DMS53 treated with DMSO at 0.1 percent for 48 hours (cell line): ENCODE measurements around the gene ZRANB1.
A peak's percentile ranks its signal among the peaks of the same experiment; 100 is the strongest.
"Not testable (repeated sequence)": the region's sequence is repeated elsewhere in the genome, so short reads cannot be mapped to it uniquely, and the experiment has no call there.

Source experiments
- DNase-seq: peaks from one replicate; lab custom pipeline; 2025; ENCODE audit not compliant: unreplicated experiment; lab: John Stamatoyannopoulos, UW

ZRANB1 gene

DNA sequence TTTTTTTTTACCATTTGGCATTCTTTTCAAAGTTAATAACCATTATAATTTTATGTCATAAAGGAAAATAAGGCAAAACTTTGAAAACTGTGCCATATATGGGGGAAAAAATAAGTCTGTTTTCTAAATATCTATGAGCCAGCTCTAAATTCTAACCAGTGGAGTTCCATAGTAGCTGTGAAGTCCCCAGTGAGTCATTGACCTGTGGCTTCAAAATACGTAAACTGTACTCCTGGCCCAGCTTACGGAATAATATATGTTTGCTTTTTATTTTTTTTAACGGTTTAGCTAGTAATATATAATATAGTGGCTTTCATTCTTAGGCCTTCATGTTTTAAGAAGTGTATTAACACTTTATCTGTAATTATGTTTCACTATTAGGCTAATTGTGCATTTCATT is 20.5 kb downstream of the ZRANB1 start:
- DNase-seq = no peak

DNA sequence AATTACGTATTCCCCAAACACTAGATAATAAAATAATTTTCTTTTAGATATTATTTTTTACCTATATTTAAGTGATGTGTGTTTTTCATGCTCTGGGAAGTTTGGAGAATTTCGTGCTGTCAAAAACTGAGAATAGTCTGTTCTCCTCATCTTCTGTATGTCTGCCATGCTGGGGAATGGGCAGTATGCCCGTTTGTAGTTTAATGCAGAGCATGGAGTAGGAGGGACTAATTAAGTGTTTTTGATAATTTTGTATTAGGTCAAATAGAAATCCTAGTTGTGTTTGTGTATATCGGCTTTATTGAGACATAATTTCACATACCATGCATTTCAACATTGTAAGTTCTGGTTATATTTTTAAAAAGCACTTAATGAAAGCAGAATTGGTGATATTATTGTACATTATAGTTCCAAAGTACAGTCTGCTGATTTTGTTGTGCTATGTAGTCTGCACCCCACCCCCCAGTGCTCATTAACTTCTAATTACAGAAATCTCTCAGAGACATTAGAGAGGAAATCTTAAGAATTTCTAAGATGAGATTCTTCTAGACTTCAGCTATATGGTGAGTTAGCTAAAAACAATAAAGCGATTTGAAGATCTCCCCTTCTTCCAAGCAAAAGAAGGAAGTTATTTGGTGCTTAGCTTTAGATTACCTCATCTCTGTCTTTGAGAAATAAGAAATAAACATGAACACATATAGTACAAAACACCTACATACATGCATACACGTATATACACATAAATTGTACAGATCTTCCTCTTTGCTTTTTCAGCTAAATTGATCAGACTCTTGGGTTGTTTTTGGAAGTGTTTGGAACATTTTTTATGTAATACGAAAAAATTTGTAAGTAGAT is 22.2 kb downstream of the ZRANB1 start:
- DNase-seq = no peak

DNA sequence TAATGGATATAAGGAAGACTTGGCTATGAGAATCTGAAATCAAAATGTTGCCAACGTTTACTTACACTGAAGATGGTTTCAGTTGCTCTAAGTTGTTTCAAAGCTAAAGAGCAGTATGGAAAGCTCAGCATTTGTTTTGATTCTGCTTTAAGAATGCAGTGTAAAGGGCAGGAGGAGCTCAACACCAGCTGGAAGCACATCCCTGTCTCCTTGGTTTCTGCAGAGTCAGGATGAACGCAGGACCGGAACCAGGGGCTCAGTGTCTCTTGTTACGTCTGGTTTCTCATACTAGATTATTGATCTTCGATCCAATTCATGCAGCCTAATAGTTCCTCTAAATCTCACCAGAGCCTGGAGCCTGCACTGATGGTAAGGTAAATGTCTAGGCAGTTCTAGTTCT is 24.1 kb downstream of the ZRANB1 start:
- no peak for DNase-seq

DNA sequence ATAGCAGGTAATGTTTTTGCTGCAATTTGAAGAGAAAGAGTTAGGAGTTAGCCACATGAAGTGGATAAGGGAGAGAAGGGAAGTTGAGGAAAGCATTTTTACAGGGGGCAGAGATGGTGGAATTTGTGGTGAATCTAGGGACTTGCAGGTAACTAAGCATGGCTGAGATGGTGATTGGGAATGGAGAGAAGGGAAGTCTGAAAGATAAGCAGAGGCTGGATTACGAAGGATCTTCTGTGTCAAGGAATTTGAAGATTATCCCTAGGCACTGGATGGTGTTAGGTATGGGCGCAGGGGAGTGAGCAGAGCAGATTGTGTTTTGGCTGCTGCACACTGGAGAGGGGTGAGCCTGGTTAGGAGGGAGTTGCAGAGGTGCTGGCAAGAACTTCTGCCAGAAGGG is 25.3 kb downstream of the ZRANB1 start:
- DNase-seq = no peak

DNA sequence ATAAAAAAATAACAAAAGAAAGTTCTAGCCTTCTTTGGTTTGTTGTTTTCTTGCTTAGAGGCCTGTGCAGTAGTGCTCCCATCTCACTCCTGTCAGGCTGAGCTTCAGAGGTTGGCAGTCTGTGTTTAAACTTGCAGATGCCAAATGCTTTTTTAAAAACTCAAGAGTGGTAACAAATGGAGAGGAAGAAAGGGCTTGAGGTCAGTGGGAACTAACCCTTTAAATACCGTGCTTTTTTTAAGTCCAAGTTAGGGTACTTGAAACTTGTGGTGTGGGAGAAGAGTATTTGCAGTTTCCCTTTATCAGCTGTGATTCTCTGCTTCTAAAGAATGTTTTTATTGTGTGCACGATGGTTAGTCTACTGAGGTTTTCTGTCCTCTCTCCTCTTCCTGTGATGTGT is 29.4 kb downstream of the ZRANB1 start:
- DNase-seq = no peak

DNA sequence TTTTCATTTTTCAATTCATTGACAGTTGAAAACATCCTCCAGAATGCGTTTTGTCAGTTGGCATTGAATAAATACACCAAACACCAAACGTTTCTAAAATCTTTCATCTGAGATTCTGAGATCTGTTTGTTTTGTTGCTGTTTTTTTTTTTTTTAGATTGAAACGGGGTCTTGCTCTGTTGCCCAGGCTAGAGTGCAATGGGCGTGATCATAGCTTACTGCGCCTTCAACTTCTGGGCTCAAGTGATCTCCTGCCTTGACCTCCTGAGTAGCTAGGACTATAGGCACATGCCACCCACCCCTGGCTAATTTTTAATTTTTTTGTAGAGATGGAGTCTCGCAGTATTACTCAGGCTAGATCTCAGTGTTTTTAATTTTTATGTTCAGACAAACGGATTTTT is 30.7 kb downstream of the ZRANB1 start:
- no peak for DNase-seq

DNA sequence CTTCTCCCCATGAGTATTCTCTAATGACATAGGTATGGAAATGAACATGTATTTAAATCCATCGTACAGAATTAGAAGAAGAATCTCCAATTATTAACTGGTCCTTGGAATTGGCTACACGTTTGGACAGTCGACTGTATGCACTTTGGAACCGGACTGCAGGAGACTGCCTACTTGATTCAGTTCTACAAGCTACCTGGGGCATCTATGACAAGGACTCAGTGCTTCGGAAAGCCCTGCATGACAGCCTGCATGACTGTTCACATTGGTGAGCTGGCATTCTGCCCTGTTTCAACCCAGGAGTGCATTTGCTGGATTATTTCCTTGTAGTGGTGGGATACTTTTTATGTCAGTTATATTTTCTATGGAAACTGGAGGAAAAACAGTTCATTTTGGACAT is 32.2 kb downstream of the ZRANB1 start:
- no peak for DNase-seq

DNA sequence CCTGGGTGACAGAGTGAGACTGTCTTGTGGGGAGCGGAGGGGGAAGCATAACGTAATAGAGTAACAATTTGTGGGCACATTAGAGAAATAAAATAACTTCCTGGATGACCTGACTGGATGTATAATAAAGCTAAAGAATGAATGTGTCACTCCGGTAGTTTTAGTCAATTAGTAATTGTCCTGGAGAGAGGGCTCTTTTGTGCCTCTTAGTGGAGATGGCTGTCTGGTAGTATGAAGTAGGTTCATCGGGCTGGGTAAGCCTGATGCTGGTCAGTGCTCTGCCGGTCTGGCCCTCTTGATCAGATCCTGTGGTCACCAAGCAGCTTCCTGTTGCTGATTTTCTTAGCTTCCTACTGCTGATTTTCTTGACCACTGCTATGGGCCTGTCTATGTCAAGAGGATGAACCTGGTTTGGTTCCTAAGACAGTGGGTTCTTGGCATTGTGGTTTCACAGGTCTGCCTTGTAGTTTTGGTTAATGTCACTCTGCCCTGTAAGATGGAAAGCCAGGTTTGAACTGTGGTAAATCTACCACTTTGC is 34.1 kb downstream of the ZRANB1 start:
- no peak for DNase-seq

DNA sequence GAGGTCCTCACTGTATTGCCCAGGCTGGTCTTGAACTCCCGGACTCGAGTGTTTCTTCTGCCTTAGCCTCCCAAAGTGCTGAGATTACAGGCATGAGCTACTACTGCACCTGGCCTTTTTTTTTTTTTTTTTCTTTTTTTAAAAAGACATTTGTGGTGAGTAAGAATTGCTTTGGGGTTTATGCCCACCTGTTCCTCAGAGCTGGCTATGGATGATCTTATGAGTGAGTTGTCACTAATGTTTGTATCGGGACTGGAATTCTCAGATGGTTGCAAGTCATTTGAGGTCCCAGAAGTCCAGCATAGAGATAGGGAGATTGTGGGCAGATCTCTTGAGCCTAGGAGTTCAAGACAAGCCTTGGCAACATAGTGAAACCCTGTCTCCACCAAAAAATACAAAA is 35.2 kb downstream of the ZRANB1 start:
- DNase-seq = no peak

DNA sequence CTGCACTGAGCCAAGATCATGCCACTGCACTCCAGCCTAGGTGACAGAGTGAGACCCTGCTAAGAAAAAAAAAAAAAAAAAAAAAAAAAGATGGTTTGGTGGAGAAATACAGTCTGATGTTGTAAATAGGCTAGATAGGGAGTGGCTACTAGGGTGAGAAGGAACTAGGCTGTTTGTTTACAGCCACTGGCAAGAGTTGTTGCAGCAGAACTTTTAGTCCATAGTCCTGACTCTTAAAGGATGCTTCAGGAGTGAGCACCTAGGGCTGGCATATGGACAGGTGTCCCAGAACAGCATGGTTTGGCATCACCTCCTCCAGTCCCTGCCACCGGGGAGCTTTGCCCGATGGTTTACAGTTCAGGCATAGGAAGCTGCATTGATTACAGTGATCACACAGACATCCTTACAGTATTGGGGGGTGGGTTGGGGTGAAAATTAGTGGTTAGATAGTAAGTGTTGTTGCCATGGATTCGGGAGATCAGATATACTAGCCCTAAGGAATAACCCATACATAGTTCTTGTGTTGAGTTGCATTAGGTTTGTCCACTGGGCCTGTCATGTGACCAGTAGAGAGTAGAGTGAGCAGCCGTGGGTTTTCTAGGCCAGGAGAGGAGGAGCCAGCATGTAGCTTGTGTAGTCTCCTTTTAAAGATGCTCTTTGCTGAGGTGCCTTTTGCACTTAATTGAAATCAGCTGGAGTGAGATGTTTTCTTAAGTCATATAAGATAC is 35.9 kb downstream of the ZRANB1 start:
- no peak for DNase-seq

DNA sequence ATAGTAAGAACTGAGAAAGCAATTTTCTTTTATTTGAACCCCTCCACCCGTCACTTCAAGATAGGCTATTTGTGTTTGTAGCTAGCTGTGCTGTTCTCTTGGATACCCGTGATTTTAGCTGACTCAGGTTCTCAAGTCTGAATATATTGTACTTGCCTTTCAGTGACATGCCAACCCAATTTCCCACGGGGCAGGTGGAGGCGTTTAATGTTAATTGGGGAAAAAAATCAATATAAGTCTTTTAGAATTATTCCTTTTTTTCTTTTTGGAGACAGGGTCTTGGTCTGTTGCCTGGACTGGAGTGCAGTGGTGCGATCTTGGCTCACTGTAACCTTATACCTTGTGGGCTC is 36.4 kb downstream of the ZRANB1 start:
- DNase-seq = no peak

DNA sequence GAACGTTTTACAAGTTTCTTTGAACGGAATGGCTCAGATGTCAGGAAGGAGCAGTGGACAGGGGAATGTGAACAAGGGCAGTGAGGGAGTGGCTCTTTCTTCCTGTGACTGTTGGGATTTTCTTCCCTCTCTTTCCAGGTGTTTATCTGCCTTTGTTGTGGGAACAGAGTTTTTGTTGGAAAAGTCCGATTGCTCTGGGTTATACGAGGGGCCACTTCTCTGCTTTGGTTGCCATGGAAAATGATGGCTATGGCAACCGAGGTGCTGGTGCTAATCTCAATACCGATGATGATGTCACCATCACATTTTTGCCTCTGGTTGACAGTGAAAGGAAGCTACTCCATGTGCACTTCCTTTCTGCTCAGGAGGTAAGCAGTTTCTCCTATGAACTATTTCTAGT is 41.4 kb downstream of the ZRANB1 start:
- DNase-seq = no peak

DNA sequence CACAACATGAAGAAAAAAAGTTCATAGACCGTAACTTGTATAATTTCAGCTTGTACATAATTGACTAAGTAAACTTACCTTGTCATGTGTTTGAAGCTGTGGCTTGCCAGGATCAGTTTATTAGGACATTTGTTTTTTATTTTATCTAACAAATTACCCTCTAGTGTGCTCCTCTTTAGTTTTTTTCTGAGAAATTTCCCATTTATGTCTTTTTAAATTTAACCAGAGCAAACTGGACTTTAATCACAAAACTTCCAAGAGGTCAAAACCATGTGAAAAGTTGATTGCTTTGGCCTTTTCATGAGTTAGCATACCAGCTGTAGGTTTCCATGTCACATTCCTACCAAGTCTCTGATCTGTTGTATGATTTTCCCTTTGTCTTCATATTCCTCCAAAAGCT is 42.5 kb downstream of the ZRANB1 start:
- no peak for DNase-seq

DNA sequence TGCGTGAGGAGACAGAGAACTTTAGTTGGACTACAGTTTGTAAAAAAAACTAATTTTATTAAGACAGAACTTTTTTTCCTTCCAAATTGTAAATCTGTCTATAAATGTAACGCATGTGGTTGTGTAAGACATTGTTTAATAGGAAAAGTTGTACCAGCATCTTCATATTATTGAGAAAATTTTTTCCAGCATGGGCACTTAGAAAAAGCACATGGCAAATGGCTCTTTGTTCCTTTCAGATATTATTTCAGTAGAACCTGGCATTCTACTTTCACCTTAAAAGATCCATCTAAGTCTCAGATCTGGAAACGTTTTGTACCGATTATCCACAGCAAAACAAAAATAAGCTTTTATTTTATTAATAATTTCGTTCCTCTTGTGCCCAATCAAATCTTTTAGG is 43.2 kb downstream of the ZRANB1 start:
- no peak for DNase-seq

DNA sequence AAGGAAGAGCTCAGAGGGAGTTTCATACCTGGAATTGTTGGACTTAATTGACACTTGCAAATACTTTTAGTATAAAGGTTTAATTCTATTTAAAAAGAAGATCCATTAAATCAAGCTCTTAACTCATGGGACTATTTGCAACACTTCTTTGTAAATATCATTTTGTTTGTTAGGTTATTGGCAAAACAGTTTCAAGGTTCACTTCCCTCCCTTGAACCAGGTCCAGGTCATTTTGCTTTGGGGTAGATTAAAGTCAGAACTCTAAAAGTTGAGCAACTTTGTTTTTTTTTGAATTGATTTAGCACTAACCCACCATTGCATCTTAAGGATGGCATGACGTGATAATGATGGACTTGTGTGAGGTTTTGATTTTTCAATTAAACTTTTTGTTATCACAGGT is 45.9 kb downstream of the ZRANB1 start:
- DNase-seq = no peak

DNA sequence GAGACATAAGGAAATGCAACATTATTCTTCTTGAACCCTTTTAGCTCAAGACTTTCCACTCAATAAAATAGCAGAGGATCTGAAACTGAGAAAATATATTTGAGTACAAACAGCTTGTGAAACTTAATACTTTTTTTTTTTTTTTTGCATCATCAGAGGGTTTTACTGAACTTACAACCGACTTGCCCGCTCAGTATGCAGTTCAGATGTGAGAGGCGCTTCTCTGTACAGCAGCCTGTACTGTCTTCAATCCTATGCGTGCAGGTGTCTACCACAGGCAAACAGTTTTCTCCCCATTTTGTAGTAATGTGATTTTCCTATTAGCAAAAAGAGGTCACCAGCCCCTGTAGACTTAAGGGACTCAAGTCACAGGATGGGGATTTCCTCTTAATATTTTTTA is 46.8 kb downstream of the ZRANB1 start:
- DNase-seq = not testable (repeated sequence)

DNA sequence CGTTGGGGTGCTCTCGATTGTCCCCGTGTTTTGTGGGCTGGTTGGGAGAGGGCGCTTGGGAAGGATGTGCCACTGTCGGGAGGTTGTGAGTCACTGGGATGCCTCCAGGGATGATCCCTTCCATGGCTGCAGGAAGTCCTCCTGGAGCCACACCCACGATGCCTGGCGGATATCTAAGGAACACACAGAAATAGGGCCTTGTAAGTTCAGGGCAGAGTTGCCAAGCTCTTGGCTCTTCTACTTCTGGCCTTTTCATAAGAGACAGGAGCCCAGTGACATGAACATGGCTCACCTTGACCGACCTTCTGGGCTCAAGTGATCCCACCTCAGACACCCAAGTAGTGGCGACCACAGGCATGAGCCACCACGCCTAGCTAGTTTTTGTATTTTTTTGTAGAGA is 47.6 kb downstream of the ZRANB1 start:
- no peak for DNase-seq

DNA sequence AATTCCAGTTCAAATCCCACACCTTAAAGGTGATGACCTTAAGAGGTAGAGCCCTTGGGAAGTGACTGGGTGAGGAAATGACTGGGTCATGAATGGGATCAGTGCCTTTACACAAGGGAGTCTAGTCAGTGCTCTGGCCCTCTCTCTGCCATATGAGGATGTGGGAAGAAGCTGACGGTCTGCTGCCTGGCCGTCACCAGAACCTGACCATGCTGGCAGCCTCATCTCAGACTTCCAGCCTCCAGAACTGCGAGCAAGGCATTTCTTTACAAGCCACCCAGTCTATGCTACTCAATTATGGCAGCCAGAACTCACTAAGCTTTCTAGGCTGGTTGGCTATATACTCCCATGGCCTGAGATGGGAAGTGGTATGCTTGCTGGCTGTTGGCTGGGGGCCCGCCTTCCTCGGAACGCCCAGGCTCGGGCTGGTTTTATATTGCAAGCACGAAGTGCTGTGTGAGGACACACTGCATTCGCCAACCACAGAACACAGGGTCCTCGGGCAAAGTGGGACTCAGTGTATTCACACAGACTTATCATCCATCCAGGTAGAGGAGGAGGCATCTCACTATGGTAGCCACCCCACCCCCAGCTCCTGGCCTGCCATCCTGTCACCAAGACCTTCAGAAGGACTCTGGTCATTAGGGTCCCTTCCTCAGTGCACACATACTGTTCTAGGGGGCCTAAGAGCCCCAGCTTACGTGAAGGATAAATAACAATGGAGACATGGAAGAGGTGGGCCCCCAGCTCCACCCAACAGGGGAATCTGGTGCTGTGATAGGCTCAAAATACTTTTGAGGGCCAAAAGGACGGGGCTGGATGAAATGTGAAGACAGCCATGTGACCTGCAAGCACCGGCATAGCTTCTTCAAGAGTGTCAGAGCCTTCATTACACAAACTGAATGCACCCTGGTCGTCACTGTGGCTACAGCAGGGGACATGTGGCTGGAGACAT is 49.0 kb downstream of the ZRANB1 start:
- DNase-seq = no peak

DNA sequence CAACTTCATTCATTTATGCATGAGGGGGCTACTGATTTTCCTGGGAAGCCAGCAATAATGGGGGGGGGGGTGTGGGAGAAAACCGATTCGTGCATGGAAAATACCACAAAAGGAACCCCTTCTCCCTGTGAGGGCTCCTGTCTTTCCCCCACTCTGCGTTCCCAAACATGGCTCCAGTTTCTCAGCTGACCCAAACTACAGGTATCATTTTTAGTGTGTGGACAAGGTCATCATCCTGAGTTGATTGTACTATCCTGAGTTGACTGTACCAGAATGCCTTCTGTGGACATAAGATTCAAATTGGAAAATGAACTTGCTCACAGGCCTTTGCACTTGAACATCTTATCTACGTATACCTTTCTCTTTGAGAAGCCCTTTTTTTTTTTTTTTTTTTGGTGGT is 49.9 kb downstream of the ZRANB1 start:
- no peak for DNase-seq

DNA sequence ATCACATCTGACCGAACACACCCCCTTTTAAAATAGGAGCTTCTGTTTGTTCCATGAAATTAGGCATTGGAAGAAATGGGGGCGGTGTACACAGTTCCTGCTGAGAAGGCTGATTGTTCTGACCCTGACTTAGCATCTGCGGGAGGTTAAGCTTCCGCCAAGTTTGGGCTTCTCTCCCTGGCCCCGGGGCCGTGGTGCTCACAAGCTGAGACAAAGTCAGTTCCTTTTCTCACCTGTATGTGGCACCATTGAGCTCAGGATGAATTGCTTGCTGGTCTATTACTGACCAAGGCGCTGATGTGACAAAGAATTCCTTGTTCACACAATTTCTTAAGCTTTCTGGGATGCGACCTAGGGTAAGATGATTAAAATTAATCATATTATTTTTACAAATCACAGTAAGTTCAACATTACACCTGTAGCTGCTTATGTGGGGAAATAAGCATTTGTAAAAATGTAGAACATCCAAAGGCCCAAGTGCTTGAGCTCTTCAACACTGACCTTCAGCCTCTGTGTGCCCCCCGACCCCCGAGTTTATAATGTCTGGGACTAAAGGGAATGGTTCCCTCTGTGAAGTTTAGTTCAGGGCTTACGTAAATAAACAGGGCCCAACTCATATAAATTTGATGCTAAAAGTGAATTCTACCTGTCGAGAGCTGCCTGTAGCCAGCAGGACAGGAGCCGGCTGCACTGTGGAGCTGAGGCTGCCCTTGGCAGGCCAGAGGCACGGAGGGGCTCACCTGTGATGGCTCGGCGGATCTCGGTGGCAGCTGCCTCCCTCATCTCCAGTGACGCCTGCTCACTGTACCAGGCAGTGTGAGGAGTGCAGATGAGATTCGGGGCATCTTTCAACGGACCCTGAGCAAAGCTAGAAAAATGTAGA is 50.8 kb downstream of the ZRANB1 start:
- peak; percentile 33 for DNase-seq
